Stomach (tissue), 9 donors: ENCODE results near the gene ATP6V0D1. TPM values are rescaled to one million over a fixed set of nuclear protein-coding genes. Genes with fewer than 3 reads are reported as not detected.
"Not testable (repeated sequence)": the region's sequence is repeated elsewhere in the genome, so short reads cannot be mapped to it uniquely, and the experiment has no call there.

Experiments used
- DNase-seq, 2 donors: peaks; one replicate each; pipeline versions ENCODE4 v3.0.0 to v3.0.0-alpha.2; 2013 to 2019
- H3K27ac ChIP-seq, 5 donors: fragments of 200-600 bp in 4 of 5; sonication (generic) in 4 of 5; one replicate each; pipeline ENCODE4 v1.5.1; 2013 to 2019; ENCODE audit warnings: mild to moderate bottlenecking in 1 of 5, moderate library complexity in 1 of 5
- H3K27me3 ChIP-seq, 3 donors: fragments of 200-600 bp; sonication (generic); one replicate each; pipeline ENCODE4 v1.5.1; 2017 to 2019; ENCODE audit warnings: mixed run types in 1 of 3
- H3K36me3 ChIP-seq, 4 donors: fragments of 200-600 bp; sonication (generic); 1 replicate in 3 of 4; 2 replicates in 1 of 4; pipeline ENCODE4 v1.5.1; 2016 to 2019
- H3K4me1 ChIP-seq, 4 donors: fragments of 200-600 bp; sonication (generic); one replicate each; pipeline ENCODE4 v1.5.1; 2016 to 2019
- H3K4me3 ChIP-seq, 4 donors: fragments of 200-600 bp; sonication (generic) in 3 of 4; one replicate each; pipeline ENCODE4 v1.5.1; 2016 to 2019; ENCODE audit warnings: mild to moderate bottlenecking in 1 of 4
- H3K9me3 ChIP-seq, 4 donors: fragments of 200-600 bp; sonication (generic); one replicate each; pipeline ENCODE4 v1.5.1; 2016 to 2019
- CTCF ChIP-seq, 7 experiments: fragments of 450-650 bp in 4 of 7; fragments of 200-600 bp in 3 of 7; sonication (generic) in 3 of 7; IDR thresholded peaks; one replicate each; pipeline ENCODE4 v1.5.1; 2016 to 2019; ENCODE audit warnings: antibody characterized with exemption in 7 of 7, control low read depth in 2 of 7, mild to moderate bottlenecking in 1 of 7
- EP300 ChIP-seq: sonication (generic); formaldehyde crosslinking; IDR thresholded peaks from one replicate; pipeline ENCODE4 v1.6.1; 2017; ENCODE audit warnings: antibody characterized with exemption
- POLR2A ChIP-seq, 4 donors: fragments of 450-650 bp; IDR thresholded peaks; one replicate each; pipeline ENCODE4 v1.6.1; 2016; ENCODE audit warnings: antibody characterized with exemption in 4 of 4, control low read depth in 2 of 4, mild to moderate bottlenecking in 1 of 4, moderate library complexity in 1 of 4
- POLR2AphosphoS5 ChIP-seq, 3 donors: sonication (generic); formaldehyde crosslinking; IDR thresholded peaks; one replicate each; pipeline ENCODE4 v1.6.1; 2016; ENCODE audit warnings: antibody characterized with exemption in 3 of 3
- WGBS, 5 donors: extraction: QIAGEN DNeasy Blood & Tissue Kit in 3 of 5; methylation state at CpG; one replicate each; pipeline versions ENCODE4 v1.1.5 to v1.1.7; 2013 to 2018; 5-methylcytosine and 5-hydroxymethylcytosine counted together
- intact Hi-C: fragments of 100-400 bp; cut with DNase I; formaldehyde crosslinking; loops from one replicate; pipeline ENCODE4 v1.15.1; 2023; ENCODE audit warnings: low total_unique reads
- polyA plus RNA-seq, 3 donors: library from polyadenylated mRNA; stranded (reverse); fragments of 200-250 nt; gene quantifications; one replicate each; pipeline ENCODE4 v1.2.3, GENCODE V29; 2013
- total RNA-seq, 5 donors: library from RNA; depleted of rRNA; stranded (reverse); fragments of >200 nt; gene quantifications; one replicate each; pipeline versions ENCODE4 v1.1.0 to v1.2.3, GENCODE V29; 2014 to 2016
- donor health status: healthy with polysubstance abuse.
- donor health status: Bipolar disorder and iron deficiency.
- donor health status: healthy.

The ATP6V0D1 gene
- total and polyA plus RNA-seq, 8 donors, result 23.5 to 102 (median 64.9) TPM

- WGBS, 5 donors, result 44 to 51% (median 49%) methylated on average over 4 of the region's 4 CpGs
- Histone ChIP-seq H3K4me1 (peaks cover 19 to 67% (median 30%) of the 10 kb centered on the region in 4 donors), H3K36me3 (peaks cover 0 to 10% (median 9%) of the 10 kb centered on the region in 4 donors), H3K27me3 (no peaks in the 10 kb centered on the region), H3K4me3 (no peak overlapping the region), H3K9me3 (no peaks in the 10 kb centered on the region), H3K27ac (peak overlapping the region; percentile 9 to 79 (median 70))
- intact Hi-C loops, result no loop called here
- DNase-seq, result peak in 1 of 2 donors; percentile 54
- TF ChIP-seq POLR2AphosphoS5 (IDR thresholded peaks at IDR 0.05) (peak in 1 of 3 donors; percentile 16), EP300 (no peak)
Measured at GRCh38 chr16:67489401-67490083, 8.6 kb upstream of the ATP6V0D1 start.

- intact Hi-C loops, H3K27ac ChIP-seq, H3K4me3 ChIP-seq, H3K9me3 ChIP-seq, H3K27me3 ChIP-seq, DNase-seq: not testable (repeated sequence)
- 83 to 99% (median 91%) methylated on average over 4 of the region's 4 CpGs for WGBS, 5 donors
- Histone ChIP-seq H3K4me1 (peaks cover 22 to 67% (median 34%) of the 10 kb centered on the region in 4 donors), H3K36me3 (peaks cover 0 to 18% (median 16%) of the 10 kb centered on the region in 4 donors)
Measured at GRCh38 chr16:67487561-67487960, 6.6 kb upstream of the ATP6V0D1 start.

- no peak for TF ChIP-seq POLR2AphosphoS5 (IDR thresholded peaks at IDR 0.05)
- no peak for TF ChIP-seq CTCF (IDR thresholded peaks at IDR 0.05)
- TF ChIP-seq EP300, result no peak
- TF ChIP-seq POLR2A (IDR thresholded peaks at IDR 0.05), result no peak
- Histone ChIP-seq H3K4me3 (no peak overlapping the region), H3K9me3 (no peaks in the 10 kb centered on the region), H3K27me3 (no peaks in the 10 kb centered on the region), H3K4me1 (peaks cover 26 to 70% (median 41%) of the 10 kb centered on the region in 4 donors), H3K36me3 (peaks cover 0 to 18% (median 16%) of the 10 kb centered on the region in 4 donors), H3K27ac (peak overlapping the region in 1 of 5 donors; percentile 10)
- no peak for DNase-seq
- 65 to 72% (median 69%) methylated on average over 3 of the region's 3 CpGs for WGBS, 5 donors
- intact Hi-C loops, result no loop called here
Measured at GRCh38 chr16:67486805-67487204, 5.8 kb upstream of the ATP6V0D1 start.

GRCh38 chr16:67483731-67484525 lies 3.0 kb upstream of the ATP6V0D1 start:
- no peak overlapping the region for H3K27ac ChIP-seq
- WGBS, 5 donors, result 89 to 92% (median 90%) methylated on average over 12 of the region's 12 CpGs
- H3K36me3 ChIP-seq, result peaks cover 0 to 18% (median 16%) of the 10 kb centered on the region in 4 donors
- H3K9me3 ChIP-seq, result no peaks in the 10 kb centered on the region
- DNase-seq, result no peak
- H3K4me3 ChIP-seq, result no peak overlapping the region
- intact Hi-C loops, result no loop called here
- TF ChIP-seq EP300, result no peak
- TF ChIP-seq POLR2AphosphoS5 (IDR thresholded peaks at IDR 0.05), result no peak
- no peak for TF ChIP-seq CTCF (IDR thresholded peaks at IDR 0.05)
- no peak for TF ChIP-seq POLR2A (IDR thresholded peaks at IDR 0.05)
- peaks cover 30 to 57% (median 43%) of the 10 kb centered on the region in 4 donors for H3K4me1 ChIP-seq
- no peaks in the 10 kb centered on the region for H3K27me3 ChIP-seq

- WGBS, 5 donors, result 93 to 100% (median 96%) methylated on average over 3 to 6 of the region's 6 CpGs
- TF ChIP-seq POLR2A (IDR thresholded peaks at IDR 0.05) (no peak), EP300 (no peak), CTCF (IDR thresholded peaks at IDR 0.05) (no peak), POLR2AphosphoS5 (IDR thresholded peaks at IDR 0.05) (no peak)
- intact Hi-C loops, result no loop called here
- DNase-seq, result no peak
- Histone ChIP-seq H3K36me3 (peaks cover 0 to 18% (median 16%) of the 10 kb centered on the region in 4 donors), H3K4me1 (peaks cover 34 to 57% (median 45%) of the 10 kb centered on the region in 4 donors), H3K4me3 (peak within 1 kb of the TSS in 3 of 4 donors; percentile 79 to 94 (median 92)), H3K27ac (peak within 1 kb of the TSS in 3 of 5 donors; percentile 93 to 98 (median 97)), H3K27me3 (no peaks in the 10 kb centered on the region), H3K9me3 (no peaks in the 10 kb centered on the region)
Measured at GRCh38 chr16:67483150-67483549, 2.2 kb upstream of the ATP6V0D1 start, which contains the start of gene AGRP. Gene AGRP (minus strand): TSS chr16:67483547. CDS start chr16:67483398, 149 bp downstream.
